Skeletal muscle satellite cell (primary cell): ENCODE results near the gene TMEM191C.
A peak's percentile ranks its signal among the peaks of the same experiment; 100 is the strongest.
"Not testable (repeated sequence)": the region's sequence is repeated elsewhere in the genome, so short reads cannot be mapped to it uniquely, and the experiment has no call there.

ENCODE experiments used
- H3K27me3 ChIP-seq: 2 replicates; pipeline ENCODE4 v1.7.0; 2013; ENCODE audit warnings: low read length; ENCODE audit not compliant: control insufficient read depth, insufficient read depth
- H3K36me3 ChIP-seq: 2 replicates; pipeline ENCODE4 v1.7.0; 2013; ENCODE audit warnings: mild to moderate bottlenecking, control low read depth, low read length; ENCODE audit not compliant: insufficient read depth
- H3K4me1 ChIP-seq: 2 replicates; pipeline ENCODE4 v1.7.0; 2013; ENCODE audit warnings: low read length; ENCODE audit not compliant: control insufficient read depth, insufficient read depth
- H3K4me2 ChIP-seq: 2 replicates; pipeline ENCODE4 v1.7.0; 2013; ENCODE audit warnings: mild to moderate bottlenecking, low read length
- H3K4me3 ChIP-seq: 2 replicates; pipeline ENCODE4 v1.7.0; 2013; ENCODE audit warnings: low read length
- H3K9ac ChIP-seq: 2 replicates; pipeline ENCODE4 v1.7.0; 2013; ENCODE audit warnings: mild to moderate bottlenecking, low read depth, low read length, moderate library complexity
- H3K9me3 ChIP-seq: replicated peaks from 2 replicates; pipeline ENCODE4 v1.7.0; 2013; ENCODE audit warnings: mild to moderate bottlenecking, control low read depth, low read length

The TMEM191C gene

GRCh38 chr22:21468194-21469096 lies 1.3 kb downstream of the TMEM191C start:
- H3K4me2 ChIP-seq: peak overlapping the region; percentile 76
- not testable (repeated sequence) for H3K9me3 ChIP-seq, H3K9ac ChIP-seq, H3K27me3 ChIP-seq, H3K4me1 ChIP-seq, H3K36me3 ChIP-seq
- peak overlapping the region; percentile 63 for H3K4me3 ChIP-seq

- not testable (repeated sequence) for H3K4me3 ChIP-seq, H3K9me3 ChIP-seq
Observed at GRCh38 chr22:21469097-21469994, 2.2 kb downstream of the TMEM191C start.

GRCh38 chr22:21472984-21473383 lies 5.8 kb downstream of the TMEM191C start:
- not testable (repeated sequence) for H3K9ac ChIP-seq, H3K27me3 ChIP-seq, H3K4me1 ChIP-seq, H3K4me3 ChIP-seq, H3K9me3 ChIP-seq, H3K4me2 ChIP-seq, H3K36me3 ChIP-seq

More at GRCh38 chr22:21469097-21469994, 2.2 kb downstream of the TMEM191C start:
- H3K4me1 ChIP-seq, H3K27me3 ChIP-seq, H3K4me2 ChIP-seq, H3K9ac ChIP-seq, H3K36me3 ChIP-seq: not testable (repeated sequence)

GRCh38 chr22:21473664-21474063 lies 6.5 kb downstream of the TMEM191C start:
- not testable (repeated sequence) for H3K9me3 ChIP-seq, H3K36me3 ChIP-seq, H3K27me3 ChIP-seq, H3K9ac ChIP-seq, H3K4me1 ChIP-seq, H3K4me2 ChIP-seq, H3K4me3 ChIP-seq

- H3K9ac ChIP-seq, H3K9me3 ChIP-seq: not testable (repeated sequence)
Observed at GRCh38 chr22:21484039-21484438, 16.9 kb downstream of the TMEM191C start.

GRCh38 chr22:21487723-21488122 lies 20.5 kb downstream of the TMEM191C start:
- H3K9ac ChIP-seq, H3K36me3 ChIP-seq, H3K9me3 ChIP-seq, H3K4me1 ChIP-seq, H3K27me3 ChIP-seq, H3K4me2 ChIP-seq, H3K4me3 ChIP-seq: not testable (repeated sequence)

More at GRCh38 chr22:21484039-21484438, 16.9 kb downstream of the TMEM191C start:
- H3K4me2 ChIP-seq, H3K4me1 ChIP-seq, H3K27me3 ChIP-seq, H3K36me3 ChIP-seq, H3K4me3 ChIP-seq: not testable (repeated sequence)

- H3K27me3 ChIP-seq, H3K4me2 ChIP-seq, H3K4me3 ChIP-seq, H3K9me3 ChIP-seq, H3K36me3 ChIP-seq, H3K4me1 ChIP-seq, H3K9ac ChIP-seq: not testable (repeated sequence)
Observed at GRCh38 chr22:21489149-21489680, 22.0 kb downstream of the TMEM191C start.

GRCh38 chr22:21490556-21490955 lies 23.4 kb downstream of the TMEM191C start:
- H3K36me3 ChIP-seq, H3K27me3 ChIP-seq, H3K4me3 ChIP-seq, H3K9ac ChIP-seq, H3K4me1 ChIP-seq, H3K4me2 ChIP-seq, H3K9me3 ChIP-seq: not testable (repeated sequence)

GRCh38 chr22:21492271-21492670 lies 25.1 kb downstream of the TMEM191C start:
- H3K9me3 ChIP-seq, H3K4me1 ChIP-seq, H3K4me2 ChIP-seq, H3K4me3 ChIP-seq, H3K27me3 ChIP-seq, H3K9ac ChIP-seq, H3K36me3 ChIP-seq: not testable (repeated sequence)

- not testable (repeated sequence) for H3K9ac ChIP-seq, H3K9me3 ChIP-seq, H3K36me3 ChIP-seq, H3K4me3 ChIP-seq, H3K4me1 ChIP-seq, H3K27me3 ChIP-seq, H3K4me2 ChIP-seq
Observed at GRCh38 chr22:21493789-21494782, 26.9 kb downstream of the TMEM191C start.

- H3K4me1 ChIP-seq, H3K27me3 ChIP-seq, H3K9me3 ChIP-seq, H3K4me3 ChIP-seq, H3K9ac ChIP-seq, H3K4me2 ChIP-seq, H3K36me3 ChIP-seq: not testable (repeated sequence)
Observed at GRCh38 chr22:21497984-21498383, 30.8 kb downstream of the TMEM191C start.
